ENCODE results near the gene BRWD1.

GRCh38 chr21:39221997-39222486, 91.4 kb downstream of the BRWD1 start:
- no peak for TF ChIP-seq POLR2A (IDR thresholded peaks at IDR 0.05; ENCODE audit: low read depth, low read length)
- no peak for TF ChIP-seq TAF1 (IDR thresholded peaks at IDR 0.05; ENCODE audit: low read depth, low read length)
